Measurements from ENCODE around the gene SGPP1.

The SGPP1 gene

DNA sequence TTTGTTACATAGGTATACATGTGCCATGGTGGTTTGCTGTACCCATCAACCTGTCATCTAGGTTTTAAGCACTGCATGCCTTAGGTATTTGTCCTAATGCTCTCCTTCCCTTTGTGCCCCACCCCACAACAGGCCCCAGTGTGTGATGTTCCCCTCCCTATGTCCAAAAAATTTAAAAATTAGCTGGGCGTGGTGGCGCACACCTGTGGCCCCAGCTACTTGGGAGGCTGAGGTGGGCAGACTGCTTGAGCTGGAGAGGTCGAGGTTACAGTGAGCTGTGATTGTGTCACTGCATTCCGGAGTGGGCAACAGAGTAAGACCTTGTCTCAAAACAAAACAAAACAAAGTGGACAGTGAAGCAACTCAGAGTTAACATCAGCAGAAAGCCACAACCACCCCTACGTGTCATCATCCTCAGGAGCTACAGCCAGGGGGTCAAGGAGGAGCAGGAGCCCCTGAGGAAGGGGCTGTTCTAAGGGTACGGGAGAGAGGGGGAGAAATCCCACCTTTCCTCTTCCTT is 36.8 kb upstream of the SGPP1 start:
- POLR2A ChIA-PET, result no interaction called here
- CTCF ChIA-PET, result no interaction called here
- no peaks in the 10 kb centered on the region for H3K36me3 ChIP-seq (ENCODE audit: control insufficient read depth in 2 of 2, insufficient read depth in 1 of 2, low read length in 2 of 2)
- H3K9me3 ChIP-seq (ENCODE audit: control insufficient read depth, insufficient read depth, low read depth, low read length), result no peaks in the 10 kb centered on the region
- no peak for TF ChIP-seq ZNF16 (tag by site-specific recombination; IDR thresholded peaks at IDR 0.05; ENCODE audit: low read depth)
- no peak for TF ChIP-seq FEZF1 (tag by site-specific recombination; IDR thresholded peaks at IDR 0.05)
- TF ChIP-seq BCL11B (tag by site-specific recombination; IDR thresholded peaks at IDR 0.05; ENCODE audit: low read depth), result no peak
- no peak for TF ChIP-seq ZNF366 (tag by site-specific recombination; conservative IDR thresholded peaks at IDR 0.05)
- TF ChIP-seq KLF7 (tag by site-specific recombination; IDR thresholded peaks at IDR 0.05; ENCODE audit: borderline replicate concordance), result no peak
- TF ChIP-seq, protein P1, sequence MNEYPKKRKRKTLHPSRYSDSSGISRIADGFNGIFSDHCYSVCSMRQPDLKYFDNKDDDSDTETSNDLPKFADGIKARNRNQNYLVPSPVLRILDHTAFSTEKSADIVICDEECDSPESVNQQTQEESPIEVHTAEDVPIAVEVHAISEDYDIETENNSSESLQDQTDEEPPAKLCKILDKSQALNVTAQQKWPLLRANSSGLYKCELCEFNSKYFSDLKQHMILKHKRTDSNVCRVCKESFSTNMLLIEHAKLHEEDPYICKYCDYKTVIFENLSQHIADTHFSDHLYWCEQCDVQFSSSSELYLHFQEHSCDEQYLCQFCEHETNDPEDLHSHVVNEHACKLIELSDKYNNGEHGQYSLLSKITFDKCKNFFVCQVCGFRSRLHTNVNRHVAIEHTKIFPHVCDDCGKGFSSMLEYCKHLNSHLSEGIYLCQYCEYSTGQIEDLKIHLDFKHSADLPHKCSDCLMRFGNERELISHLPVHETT (tag by site-specific recombination; IDR thresholded peaks at IDR 0.05), result no peak
- no peak for TF ChIP-seq ZNF658 (tag by site-specific recombination; IDR thresholded peaks at IDR 0.05)
- no peak for TF ChIP-seq ZSCAN30 (tag by site-specific recombination; IDR thresholded peaks at IDR 0.05)
- no peak for TF ChIP-seq HOXC10 (CRISPR knock-in tag; IDR thresholded peaks at IDR 0.05)
- TF ChIP-seq ZNF350 (tag by site-specific recombination; IDR thresholded peaks at IDR 0.05), result no peak
- TF ChIP-seq ZNF132 (tag by site-specific recombination; IDR thresholded peaks at IDR 0.05; ENCODE audit: borderline replicate concordance), result no peak
- no peak for TF ChIP-seq ZBTB7A (tag by site-specific recombination; IDR thresholded peaks at IDR 0.05; ENCODE audit: low read depth)
- TF ChIP-seq, protein P2, sequence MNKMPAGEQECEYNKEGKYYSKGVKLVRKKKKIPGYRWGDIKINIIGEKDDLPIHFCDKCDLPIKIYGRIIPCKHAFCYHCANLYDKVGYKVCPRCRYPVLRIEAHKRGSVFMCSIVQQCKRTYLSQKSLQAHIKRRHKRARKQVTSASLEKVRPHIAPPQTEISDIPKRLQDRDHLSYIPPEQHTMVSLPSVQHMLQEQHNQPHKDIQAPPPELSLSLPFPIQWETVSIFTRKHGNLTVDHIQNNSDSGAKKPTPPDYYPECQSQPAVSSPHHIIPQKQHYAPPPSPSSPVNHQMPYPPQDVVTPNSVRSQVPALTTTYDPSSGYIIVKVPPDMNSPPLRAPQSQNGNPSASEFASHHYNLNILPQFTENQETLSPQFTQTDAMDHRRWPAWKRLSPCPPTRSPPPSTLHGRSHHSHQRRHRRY (tag by site-specific recombination; IDR thresholded peaks at IDR 0.05), result no peak
- H3K4me3 ChIP-seq (ENCODE audit: low read depth, low read length), result no peak overlapping the region
- no peak overlapping the region for H3K27ac ChIP-seq (ENCODE audit: extremely low read depth, low read depth, low read length)
- no peaks in the 10 kb centered on the region for H3K4me1 ChIP-seq (ENCODE audit: control insufficient read depth, insufficient read depth, low read length)

DNA sequence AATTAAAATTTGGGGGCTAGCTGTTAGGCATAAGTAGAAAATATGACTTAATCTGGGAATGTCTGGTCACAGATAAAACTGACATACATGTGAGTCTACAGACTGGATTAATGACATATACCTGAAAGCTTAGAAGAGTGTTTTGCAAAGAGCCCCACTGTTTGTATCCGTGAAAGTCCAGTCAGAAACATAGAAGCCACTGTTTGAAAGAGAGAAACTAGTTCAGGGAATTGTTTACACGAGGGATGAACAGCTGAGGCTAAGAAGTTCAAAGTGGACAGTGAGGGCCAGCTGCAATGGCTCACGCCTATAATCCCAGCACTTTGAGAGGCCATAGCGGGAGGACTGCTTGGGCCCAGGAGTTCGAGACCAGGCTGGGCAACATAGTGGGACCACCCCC is 36.2 kb upstream of the SGPP1 start:
- no peak overlapping the region for H3K4me3 ChIP-seq (ENCODE audit: low read depth, low read length)
- no peaks in the 10 kb centered on the region for H3K4me1 ChIP-seq (ENCODE audit: control insufficient read depth, insufficient read depth, low read length)
- no peaks in the 10 kb centered on the region for H3K36me3 ChIP-seq (ENCODE audit: control insufficient read depth in 2 of 2, insufficient read depth in 1 of 2, low read length in 2 of 2)
- POLR2A ChIA-PET, result no interaction called here
- no peak overlapping the region for H3K27ac ChIP-seq (ENCODE audit: extremely low read depth, low read depth, low read length)
- H3K9me3 ChIP-seq (ENCODE audit: control insufficient read depth, insufficient read depth, low read depth, low read length), result no peaks in the 10 kb centered on the region
- CTCF ChIA-PET, result interaction anchor here (0.7 kb wide), 1 partner anchor 375 kb away, joined by 3 read pairs; no protein-coding TSS in a partner anchor
- no peak for TF ChIP-seq MYNN (tag by site-specific recombination; IDR thresholded peaks at IDR 0.05; ENCODE audit: borderline replicate concordance)
- TF ChIP-seq ZNF658 (tag by site-specific recombination; IDR thresholded peaks at IDR 0.05), result no peak
- TF ChIP-seq GLI2 (tag by site-specific recombination; IDR thresholded peaks at IDR 0.05; ENCODE audit: borderline replicate concordance, low read depth), result no peak
- no peak for TF ChIP-seq ZNF558 (tag by site-specific recombination; IDR thresholded peaks at IDR 0.05)
- TF ChIP-seq, protein P3, sequence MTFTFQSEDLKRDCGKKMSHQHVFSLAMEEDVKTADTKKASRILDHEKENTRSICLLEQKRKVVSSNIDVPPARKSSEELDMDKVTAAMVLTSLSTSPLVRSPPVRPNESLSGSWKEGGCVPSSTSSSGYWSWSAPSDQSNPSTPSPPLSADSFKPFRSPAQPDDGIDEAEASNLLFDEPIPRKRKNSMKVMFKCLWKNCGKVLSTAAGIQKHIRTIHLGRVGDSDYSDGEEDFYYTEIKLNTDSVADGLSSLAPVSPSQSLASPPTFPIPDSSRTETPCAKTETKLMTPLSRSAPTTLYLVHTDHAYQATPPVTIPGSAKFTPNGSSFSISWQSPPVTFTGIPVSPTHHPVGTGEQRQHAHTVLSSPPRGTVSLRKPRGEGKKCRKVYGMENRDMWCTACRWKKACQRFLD (tag by site-specific recombination; IDR thresholded peaks at IDR 0.05), result no peak
- no peak for TF ChIP-seq ZNF626 (tag by site-specific recombination; IDR thresholded peaks at IDR 0.05)
- TF ChIP-seq ZNF114 (tag by site-specific recombination; IDR thresholded peaks at IDR 0.05), result no peak
- no peak for TF ChIP-seq ZFP69B (tag by site-specific recombination; IDR thresholded peaks at IDR 0.05)
- no peak for TF ChIP-seq ZNF707 (tag by site-specific recombination; IDR thresholded peaks at IDR 0.05)
- no peak for TF ChIP-seq ZSCAN30 (tag by site-specific recombination; IDR thresholded peaks at IDR 0.05)
- TF ChIP-seq, protein P4, sequence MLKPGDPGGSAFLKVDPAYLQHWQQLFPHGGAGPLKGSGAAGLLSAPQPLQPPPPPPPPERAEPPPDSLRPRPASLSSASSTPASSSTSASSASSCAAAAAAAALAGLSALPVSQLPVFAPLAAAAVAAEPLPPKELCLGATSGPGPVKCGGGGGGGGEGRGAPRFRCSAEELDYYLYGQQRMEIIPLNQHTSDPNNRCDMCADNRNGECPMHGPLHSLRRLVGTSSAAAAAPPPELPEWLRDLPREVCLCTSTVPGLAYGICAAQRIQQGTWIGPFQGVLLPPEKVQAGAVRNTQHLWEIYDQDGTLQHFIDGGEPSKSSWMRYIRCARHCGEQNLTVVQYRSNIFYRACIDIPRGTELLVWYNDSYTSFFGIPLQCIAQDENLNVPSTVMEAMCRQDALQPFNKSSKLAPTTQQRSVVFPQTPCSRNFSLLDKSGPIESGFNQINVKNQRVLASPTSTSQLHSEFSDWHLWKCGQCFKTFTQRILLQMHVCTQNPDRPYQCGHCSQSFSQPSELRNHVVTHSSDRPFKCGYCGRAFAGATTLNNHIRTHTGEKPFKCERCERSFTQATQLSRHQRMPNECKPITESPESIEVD (tag by site-specific recombination; IDR thresholded peaks at IDR 0.05), result no peak
- TF ChIP-seq ZNF423 (tag by site-specific recombination; IDR thresholded peaks at IDR 0.05), result no peak
- TF ChIP-seq KLF7 (tag by site-specific recombination; IDR thresholded peaks at IDR 0.05; ENCODE audit: borderline replicate concordance), result no peak
- no peak for TF ChIP-seq ZXDB (tag by site-specific recombination; IDR thresholded peaks at IDR 0.05)
- TF ChIP-seq WT1 (tag by site-specific recombination; IDR thresholded peaks at IDR 0.05), result no peak
- TF ChIP-seq, protein P5, sequence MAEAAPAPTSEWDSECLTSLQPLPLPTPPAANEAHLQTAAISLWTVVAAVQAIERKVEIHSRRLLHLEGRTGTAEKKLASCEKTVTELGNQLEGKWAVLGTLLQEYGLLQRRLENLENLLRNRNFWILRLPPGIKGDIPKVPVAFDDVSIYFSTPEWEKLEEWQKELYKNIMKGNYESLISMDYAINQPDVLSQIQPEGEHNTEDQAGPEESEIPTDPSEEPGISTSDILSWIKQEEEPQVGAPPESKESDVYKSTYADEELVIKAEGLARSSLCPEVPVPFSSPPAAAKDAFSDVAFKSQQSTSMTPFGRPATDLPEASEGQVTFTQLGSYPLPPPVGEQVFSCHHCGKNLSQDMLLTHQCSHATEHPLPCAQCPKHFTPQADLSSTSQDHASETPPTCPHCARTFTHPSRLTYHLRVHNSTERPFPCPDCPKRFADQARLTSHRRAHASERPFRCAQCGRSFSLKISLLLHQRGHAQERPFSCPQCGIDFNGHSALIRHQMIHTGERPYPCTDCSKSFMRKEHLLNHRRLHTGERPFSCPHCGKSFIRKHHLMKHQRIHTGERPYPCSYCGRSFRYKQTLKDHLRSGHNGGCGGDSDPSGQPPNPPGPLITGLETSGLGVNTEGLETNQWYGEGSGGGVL (tag by site-specific recombination; IDR thresholded peaks at IDR 0.05), result no peak

All from HEK293 (cell line).